Amniotic stem cell (primary cell): ENCODE measurements around the gene EPHB3.
A peak's percentile ranks its signal among the peaks of the same experiment; 100 is the strongest.

ENCODE experiments used
- DNase-seq: peaks from one replicate; lab custom pipeline; 2025; lab: John Stamatoyannopoulos, UW

EPHB3 gene

DNA sequence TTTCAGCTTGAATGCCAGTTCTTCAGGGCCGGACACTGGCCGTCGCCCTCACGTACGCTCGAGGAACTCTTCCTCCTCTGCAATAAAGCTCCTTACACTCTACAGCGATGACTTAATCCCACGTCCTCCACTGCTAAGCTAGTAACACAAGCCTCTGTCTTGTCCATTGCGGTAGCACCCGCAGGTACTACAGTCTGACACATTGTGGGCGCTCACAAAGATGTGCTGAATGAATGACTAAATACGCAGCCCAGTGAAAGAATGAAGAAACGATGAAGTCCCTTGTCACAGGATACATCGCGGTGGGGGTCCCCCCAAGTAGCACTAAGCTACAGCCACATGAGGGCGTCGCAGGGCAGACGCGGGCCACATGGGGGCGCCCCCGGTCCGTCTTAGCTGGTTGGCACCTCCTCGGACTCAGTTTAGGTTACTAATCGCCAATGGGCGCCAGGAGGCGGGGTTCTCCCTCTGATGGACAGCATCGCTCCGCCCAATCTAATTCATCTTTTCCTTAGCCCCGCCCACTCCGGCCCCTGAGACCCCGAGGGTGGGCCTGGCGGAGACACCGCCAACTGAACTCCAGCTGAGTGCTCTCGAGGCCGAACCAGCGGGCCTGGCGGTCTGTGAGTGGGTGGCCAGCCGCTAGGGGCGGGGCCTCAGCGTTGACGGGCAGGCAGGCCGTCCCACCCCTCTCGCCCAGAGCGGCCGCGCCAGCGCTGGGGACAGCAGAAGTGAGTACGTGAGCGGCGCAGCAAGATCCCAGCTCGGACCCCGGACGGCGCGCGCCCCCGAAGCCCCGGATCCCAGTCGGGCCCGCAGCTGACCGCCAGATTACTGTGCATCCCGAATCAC, at the start of gene EPHB3:
TSS of gene EPHB3 (plus strand) at position 725 of the 852 bp plus-strand sequence. CDS start 451 bp downstream, outside the sequence.
- DNase-seq = peak; percentile 100

DNA sequence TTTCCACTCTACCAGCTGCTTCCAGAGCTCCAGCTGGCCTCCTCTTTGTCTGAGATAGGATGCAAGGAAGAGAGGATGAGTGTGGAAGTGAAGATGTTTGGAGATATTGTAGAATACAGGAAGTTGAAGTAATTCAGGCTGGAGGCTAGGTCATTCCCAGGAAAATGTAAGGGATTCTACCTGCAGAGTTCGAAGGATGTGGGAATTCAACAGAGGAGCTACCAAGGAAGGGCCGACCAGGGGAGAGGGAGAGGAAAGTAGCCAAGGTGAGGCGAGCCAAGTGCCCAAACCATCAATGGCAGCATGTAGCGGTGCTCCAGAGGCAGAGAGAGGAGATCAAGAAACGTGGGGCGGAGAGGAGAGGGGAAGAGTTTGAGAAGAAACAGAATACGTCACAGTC, 49.0 kb upstream of the EPHB3 start:
- DNase-seq = no peak

GRCh38 chr3:184513276-184514170, 48.1 kb upstream of the EPHB3 start:
- peak; percentile 76 for DNase-seq

GRCh38 chr3:184514171-184514490, 47.5 kb upstream of the EPHB3 start:
- DNase-seq = no peak

GRCh38 chr3:184523825-184524615, 37.6 kb upstream of the EPHB3 start:
- DNase-seq = peak; percentile 27

DNA sequence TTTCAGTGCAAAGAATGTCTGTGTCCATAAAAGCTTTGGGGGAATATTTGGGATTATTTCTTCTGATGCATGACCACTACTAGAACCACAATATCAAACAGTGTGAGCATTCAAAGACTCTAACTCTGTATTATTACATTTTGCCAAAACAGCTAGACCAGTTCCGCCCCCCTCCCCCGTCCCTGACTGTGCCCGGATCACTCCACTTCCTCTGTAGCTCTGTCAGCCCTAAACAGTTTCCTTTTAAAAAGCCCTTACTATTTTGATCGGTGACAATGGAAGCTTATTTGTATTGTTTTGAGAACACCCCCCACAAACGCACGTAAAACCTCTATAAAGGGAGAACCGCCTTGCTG, 36.6 kb upstream of the EPHB3 start:
- DNase-seq = no peak

- DNase-seq = no peak
Measured at GRCh38 chr3:184525337-184526087, 36.1 kb upstream of the EPHB3 start.

DNA sequence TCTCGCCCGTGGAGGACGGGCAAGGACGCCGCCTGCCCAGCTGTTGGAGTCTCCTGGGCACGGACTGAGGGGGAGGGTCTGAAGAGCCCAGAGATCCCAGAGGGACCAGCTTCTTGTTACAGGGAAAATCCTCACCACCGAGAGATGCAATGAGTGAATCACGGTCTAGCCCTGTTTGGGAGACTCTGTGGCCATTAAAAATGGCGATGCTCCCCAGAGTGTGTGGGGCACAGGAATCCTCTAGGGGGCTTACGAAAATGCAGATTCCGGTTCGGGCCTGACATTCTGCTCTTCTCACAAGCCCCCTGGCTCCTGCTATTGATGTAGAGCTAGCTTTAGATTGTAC, 35.5 kb upstream of the EPHB3 start:
- no peak for DNase-seq

DNA sequence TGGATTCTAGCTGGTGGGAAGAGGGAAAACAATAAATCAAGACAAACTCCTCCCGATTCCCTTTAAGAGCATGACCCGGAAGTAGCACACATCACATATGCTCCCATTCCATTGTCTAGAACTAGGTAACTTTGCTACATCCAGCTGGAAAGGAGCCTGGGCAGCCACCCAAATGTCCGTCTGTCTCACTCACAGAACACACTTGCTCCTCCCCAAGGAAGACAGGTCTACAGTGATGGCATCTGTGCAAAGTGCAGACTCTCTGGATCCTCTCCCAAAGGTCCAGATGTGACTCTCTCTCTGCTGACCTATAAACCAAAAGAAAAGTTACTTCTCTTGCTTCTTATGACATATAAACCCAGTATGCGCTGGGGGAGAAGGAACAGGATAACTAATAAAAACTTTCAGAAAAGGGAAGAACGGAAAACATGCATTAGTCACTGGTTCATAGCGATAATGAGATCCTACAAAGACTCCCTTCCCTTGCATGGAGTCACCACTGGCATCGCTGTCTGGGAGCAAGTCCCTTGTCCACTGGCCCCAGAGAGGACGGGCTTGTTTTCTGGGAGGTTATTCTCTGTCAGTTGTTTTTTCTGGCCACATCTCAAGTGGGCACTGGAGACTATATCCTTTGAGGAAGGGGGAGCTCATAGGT, 29.8 kb upstream of the EPHB3 start:
- DNase-seq = no peak

DNA sequence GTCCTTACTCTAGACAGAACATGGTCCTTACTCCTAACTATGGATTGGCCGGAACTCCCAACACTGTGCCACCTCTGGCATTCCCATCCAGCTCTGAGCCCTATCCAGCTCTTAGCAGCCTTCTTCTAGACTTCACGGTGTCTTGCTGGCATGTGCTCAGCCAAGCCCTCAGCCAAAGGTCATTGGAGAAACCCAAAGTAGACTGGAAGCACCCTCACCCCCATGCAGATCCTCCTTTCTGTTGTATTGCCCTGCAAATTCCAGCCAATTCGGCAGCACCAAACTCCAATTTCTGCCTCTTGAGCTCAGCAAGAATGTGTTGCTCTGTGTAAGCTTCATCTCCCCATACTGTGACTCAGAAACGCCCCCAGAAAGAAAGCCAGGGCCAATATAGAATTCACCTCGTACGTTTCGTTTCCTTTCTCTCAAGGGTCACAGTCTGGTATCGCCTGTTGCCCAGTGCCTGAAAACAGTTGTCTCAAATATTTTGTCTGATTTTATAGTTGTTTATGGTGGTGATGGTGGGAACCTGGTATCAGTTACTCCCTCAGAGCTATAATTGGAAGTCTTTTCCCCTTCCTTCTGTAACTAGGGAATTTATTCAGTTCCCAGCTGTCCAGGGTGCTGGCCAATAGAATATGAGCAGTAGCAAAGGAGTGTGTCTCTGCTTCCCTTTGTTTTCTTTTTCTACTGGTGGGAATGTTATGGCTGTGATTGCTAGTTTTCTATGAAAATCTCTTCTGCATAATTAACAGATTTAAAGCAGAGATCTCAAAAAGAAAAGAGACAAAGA, 28.4 kb upstream of the EPHB3 start:
- DNase-seq = no peak

- DNase-seq = no peak
Measured at GRCh38 chr3:184537885-184538665, 23.5 kb upstream of the EPHB3 start.

GRCh38 chr3:184538666-184539431, 22.7 kb upstream of the EPHB3 start:
- no peak for DNase-seq

- DNase-seq = no peak
Measured at GRCh38 chr3:184539801-184540435, 21.7 kb upstream of the EPHB3 start.

- no peak for DNase-seq
Measured at GRCh38 chr3:184540777-184541681, 20.6 kb upstream of the EPHB3 start.

- no peak for DNase-seq
Measured at GRCh38 chr3:184541886-184542562, 19.6 kb upstream of the EPHB3 start.

DNA sequence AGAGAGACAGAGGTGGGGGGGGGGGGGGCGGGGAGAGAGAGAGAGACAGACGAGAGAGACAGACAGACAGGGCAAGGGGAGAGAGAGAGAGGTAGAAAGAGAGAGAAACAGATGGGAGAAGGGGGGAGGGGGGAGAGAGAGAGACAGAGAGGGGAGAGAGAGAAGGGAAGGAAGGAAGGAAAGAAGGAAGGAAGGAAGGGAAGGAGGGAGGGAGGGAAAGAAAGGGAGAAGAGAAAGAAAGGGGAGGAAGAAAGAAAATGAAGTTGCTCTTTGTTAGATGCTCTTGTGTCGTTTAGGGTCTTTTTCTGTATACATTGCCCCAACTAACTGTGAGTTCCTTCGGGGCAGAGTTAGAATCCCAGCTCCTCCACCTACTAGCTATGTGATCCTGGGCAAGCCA, 19.0 kb upstream of the EPHB3 start:
- DNase-seq = no peak

GRCh38 chr3:184543256-184543655, 18.3 kb upstream of the EPHB3 start:
- DNase-seq = no peak
